ENCODE data around the gene MLF2. TPM values are rescaled to one million over a fixed set of nuclear protein-coding genes. Genes with fewer than 3 reads are reported as not detected.

MLF2 gene
- total and polyA plus RNA-seq, 2 of the 13 experiments (the other 11 are each of a cell fraction or from before 2014, with no cell fraction given) = 88.1 to 167 TPM

- TF ChIP-seq, protein P1, sequence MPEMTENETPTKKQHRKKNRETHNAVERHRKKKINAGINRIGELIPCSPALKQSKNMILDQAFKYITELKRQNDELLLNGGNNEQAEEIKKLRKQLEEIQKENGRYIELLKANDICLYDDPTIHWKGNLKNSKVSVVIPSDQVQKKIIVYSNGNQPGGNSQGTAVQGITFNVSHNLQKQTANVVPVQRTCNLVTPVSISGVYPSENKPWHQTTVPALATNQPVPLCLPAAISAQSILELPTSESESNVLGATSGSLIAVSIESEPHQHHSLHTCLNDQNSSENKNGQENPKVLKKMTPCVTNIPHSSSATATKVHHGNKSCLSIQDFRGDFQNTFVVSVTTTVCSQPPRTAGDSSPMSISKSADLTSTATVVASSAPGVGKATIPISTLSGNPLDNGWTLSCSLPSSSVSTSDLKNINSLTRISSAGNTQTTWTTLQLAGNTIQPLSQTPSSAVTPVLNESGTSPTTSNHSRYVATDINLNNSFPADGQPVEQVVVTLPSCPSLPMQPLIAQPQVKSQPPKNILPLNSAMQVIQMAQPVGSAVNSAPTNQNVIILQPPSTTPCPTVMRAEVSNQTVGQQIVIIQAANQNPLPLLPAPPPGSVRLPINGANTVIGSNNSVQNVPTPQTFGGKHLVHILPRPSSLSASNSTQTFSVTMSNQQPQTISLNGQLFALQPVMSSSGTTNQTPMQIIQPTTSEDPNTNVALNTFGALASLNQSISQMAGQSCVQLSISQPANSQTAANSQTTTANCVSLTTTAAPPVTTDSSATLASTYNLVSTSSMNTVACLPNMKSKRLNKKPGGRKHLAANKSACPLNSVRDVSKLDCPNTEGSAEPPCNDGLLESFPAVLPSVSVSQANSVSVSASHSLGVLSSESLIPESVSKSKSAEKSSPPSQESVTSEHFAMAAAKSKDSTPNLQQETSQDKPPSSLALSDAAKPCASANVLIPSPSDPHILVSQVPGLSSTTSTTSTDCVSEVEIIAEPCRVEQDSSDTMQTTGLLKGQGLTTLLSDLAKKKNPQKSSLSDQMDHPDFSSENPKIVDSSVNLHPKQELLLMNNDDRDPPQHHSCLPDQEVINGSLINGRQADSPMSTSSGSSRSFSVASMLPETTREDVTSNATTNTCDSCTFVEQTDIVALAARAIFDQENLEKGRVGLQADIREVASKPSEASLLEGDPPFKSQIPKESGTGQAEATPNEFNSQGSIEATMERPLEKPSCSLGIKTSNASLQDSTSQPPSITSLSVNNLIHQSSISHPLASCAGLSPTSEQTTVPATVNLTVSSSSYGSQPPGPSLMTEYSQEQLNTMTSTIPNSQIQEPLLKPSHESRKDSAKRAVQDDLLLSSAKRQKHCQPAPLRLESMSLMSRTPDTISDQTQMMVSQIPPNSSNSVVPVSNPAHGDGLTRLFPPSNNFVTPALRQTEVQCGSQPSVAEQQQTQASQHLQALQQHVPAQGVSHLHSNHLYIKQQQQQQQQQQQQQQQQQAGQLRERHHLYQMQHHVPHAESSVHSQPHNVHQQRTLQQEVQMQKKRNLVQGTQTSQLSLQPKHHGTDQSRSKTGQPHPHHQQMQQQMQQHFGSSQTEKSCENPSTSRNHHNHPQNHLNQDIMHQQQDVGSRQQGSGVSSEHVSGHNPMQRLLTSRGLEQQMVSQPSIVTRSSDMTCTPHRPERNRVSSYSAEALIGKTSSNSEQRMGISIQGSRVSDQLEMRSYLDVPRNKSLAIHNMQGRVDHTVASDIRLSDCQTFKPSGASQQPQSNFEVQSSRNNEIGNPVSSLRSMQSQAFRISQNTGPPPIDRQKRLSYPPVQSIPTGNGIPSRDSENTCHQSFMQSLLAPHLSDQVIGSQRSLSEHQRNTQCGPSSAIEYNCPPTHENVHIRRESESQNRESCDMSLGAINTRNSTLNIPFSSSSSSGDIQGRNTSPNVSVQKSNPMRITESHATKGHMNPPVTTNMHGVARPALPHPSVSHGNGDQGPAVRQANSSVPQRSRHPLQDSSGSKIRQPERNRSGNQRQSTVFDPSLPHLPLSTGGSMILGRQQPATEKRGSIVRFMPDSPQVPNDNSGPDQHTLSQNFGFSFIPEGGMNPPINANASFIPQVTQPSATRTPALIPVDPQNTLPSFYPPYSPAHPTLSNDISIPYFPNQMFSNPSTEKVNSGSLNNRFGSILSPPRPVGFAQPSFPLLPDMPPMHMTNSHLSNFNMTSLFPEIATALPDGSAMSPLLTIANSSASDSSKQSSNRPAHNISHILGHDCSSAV (CRISPR knock-in tag; IDR thresholded peaks at IDR 0.05; ENCODE audit: borderline replicate concordance) = no peak
- no peak for TF ChIP-seq FOSL2 (CRISPR knock-in tag; IDR thresholded peaks at IDR 0.05)
- TF ChIP-seq RFX3 (CRISPR knock-in tag; IDR thresholded peaks at IDR 0.05) = no peak
- TF ChIP-seq, protein P2, sequence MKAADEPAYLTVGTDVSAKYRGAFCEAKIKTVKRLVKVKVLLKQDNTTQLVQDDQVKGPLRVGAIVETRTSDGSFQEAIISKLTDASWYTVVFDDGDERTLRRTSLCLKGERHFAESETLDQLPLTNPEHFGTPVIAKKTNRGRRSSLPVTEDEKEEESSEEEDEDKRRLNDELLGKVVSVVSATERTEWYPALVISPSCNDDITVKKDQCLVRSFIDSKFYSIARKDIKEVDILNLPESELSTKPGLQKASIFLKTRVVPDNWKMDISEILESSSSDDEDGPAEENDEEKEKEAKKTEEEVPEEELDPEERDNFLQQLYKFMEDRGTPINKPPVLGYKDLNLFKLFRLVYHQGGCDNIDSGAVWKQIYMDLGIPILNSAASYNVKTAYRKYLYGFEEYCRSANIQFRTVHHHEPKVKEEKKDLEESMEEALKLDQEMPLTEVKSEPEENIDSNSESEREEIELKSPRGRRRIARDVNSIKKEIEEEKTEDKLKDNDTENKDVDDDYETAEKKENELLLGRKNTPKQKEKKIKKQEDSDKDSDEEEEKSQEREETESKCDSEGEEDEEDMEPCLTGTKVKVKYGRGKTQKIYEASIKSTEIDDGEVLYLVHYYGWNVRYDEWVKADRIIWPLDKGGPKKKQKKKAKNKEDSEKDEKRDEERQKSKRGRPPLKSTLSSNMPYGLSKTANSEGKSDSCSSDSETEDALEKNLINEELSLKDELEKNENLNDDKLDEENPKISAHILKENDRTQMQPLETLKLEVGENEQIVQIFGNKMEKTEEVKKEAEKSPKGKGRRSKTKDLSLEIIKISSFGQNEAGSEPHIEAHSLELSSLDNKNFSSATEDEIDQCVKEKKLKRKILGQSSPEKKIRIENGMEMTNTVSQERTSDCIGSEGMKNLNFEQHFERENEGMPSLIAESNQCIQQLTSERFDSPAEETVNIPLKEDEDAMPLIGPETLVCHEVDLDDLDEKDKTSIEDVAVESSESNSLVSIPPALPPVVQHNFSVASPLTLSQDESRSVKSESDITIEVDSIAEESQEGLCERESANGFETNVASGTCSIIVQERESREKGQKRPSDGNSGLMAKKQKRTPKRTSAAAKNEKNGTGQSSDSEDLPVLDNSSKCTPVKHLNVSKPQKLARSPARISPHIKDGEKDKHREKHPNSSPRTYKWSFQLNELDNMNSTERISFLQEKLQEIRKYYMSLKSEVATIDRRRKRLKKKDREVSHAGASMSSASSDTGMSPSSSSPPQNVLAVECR (CRISPR knock-in tag; IDR thresholded peaks at IDR 0.05; ENCODE audit: borderline replicate concordance) = no peak
- TF ChIP-seq ZBTB21 (CRISPR knock-in tag; IDR thresholded peaks at IDR 0.05) = no peak
- TF ChIP-seq ZBTB3 (CRISPR knock-in tag; IDR thresholded peaks at IDR 0.05; ENCODE audit: borderline replicate concordance, low read depth) = no peak
- no peak for TF ChIP-seq HOXA7 (CRISPR knock-in tag; IDR thresholded peaks at IDR 0.05)
- no peak for TF ChIP-seq ZBTB8A (CRISPR knock-in tag; IDR thresholded peaks at IDR 0.05; ENCODE audit: borderline replicate concordance, low read depth)
- no peak for TF ChIP-seq FIP1L1 (IDR thresholded peaks at IDR 0.05; ENCODE audit: borderline replicate concordance, insufficient read depth, low read depth, low read length)
- TF ChIP-seq GATA4 (IDR thresholded peaks at IDR 0.05; ENCODE audit: borderline replicate concordance, low read depth) = no peak
- TF ChIP-seq HNF1B (CRISPR knock-in tag; IDR thresholded peaks at IDR 0.05) = no peak
- no peak for TF ChIP-seq ZNF317 (CRISPR knock-in tag; IDR thresholded peaks at IDR 0.05)
- no peak for TF ChIP-seq KDM3A (CRISPR knock-in tag; IDR thresholded peaks at IDR 0.05; ENCODE audit: low read depth)
Observed at GRCh38 chr12:6734506-6735387, 18.2 kb downstream of the MLF2 start (continued).
